ENCODE data around the gene RGPD8.
"Not testable (repeated sequence)": the region's sequence is repeated elsewhere in the genome, so short reads cannot be mapped to it uniquely, and the experiment has no call there.

Gene RGPD8

DNA sequence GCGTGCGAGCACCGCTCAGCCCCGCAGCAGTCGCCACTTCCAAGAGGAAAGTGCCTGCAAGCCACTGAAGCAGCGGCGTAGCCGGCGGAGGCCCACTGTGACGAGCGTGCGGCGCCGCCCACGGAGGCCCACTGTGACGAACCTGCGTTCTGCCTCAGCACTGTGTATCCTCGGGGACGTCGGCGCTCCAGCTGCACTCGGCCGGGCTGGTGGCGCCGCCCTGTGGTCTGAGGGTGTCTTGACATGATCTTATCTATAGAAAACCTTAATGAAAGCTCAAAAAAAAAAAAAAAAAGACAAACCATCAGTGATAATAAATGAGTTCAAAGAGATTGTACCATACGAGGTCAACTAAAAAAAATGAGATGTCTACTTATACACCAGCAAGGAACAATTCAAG, at the start of gene RGPD8:
Gene RGPD8 (minus strand): TSS at position 166 of the 400 bp plus-strand sequence. CDS start 192 bp downstream, outside the sequence.
- peak; percentile 89 for DNase-seq

DNA sequence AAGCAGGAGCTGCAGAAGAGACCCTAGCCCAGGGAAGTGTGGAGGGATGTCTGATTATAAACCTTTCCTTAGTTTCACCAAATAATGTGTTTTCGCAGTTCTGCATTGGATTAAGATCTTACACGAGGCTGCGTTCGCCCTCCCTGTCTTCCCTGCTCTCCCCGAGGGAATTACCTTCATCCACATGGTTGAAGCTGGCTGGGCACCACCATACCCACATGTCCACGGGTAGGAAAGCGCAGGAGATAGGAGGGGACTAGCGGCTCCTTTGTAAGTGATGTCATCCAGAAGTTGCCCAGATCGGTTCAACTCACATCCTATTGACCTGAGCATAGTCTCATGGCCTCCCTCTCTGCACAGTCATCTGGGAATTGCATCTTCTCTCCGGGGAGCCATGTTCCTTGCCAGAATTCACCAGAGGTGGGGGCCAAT, 49.6 kb upstream of the RGPD8 start:
- DNase-seq: no peak

DNA sequence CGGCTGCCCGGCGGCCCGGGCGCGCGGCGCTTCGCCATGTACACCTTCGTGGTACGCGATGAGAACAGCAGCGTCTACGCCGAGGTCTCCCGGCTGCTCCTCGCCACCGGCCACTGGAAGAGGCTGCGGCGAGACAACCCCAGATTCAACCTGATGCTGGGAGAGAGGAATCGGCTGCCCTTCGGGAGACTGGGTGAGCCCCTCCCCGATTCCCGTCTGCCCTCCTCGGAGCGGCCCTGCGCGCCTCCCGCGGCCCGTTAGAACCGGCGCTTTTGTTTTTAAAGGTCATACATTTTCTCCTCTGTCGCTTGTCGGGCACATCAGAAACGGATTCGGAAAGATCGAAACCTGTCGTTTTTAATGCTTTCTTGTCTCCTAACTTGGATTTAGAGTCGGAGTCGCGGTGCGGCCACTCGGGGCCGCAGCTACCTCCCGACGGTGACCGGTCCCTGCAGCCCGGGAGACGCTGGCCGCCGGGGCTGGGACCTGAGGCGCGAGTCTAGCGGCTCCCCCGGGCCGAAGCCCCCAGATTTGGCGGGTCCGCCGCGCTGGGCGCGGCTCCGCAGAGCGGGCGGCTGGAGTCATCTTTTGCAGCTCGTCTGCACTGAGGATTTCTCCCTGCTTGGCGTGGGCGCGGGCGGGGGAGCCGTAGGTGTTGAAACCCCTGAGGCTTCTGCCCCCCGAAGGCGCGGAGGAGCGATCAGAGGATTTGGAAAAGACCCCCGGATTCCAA, 49.0 kb upstream of the RGPD8 start:
- DNase-seq: peak; percentile 18

DNA sequence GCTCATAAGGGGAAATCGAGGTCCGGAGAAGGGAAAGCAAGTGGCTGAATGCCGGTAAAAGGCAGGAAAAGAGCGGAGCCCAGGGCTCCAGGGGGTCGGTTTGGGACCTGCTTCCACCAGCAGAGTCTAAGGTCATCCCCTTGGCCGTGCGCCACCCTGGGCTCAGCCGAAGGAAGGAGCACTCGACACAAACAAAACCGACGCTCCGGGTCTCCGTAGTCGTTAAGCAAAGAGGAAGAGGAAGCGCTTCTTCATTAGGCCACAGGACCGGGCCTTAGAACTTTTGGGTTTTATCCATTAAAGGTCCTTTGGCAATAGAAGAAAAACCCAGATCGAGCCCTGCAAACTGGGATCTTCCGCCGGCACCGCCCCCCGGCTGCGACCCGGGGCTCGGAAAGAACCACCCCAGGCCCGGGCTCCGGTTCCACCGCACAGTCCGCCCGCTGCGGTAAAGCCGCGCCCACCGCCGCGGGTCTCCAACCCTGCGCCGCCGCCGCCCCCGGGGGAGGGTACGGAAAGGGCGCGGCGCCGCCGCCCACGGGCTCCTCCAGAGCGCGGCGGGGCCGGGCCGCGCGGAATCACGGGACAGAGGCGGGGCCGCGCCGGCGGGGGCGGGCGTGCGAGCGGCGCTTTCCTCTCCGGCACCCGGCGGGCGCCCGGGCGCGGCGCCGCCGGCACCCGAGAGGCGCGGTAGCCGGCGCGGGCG, 48.2 kb upstream of the RGPD8 start, which contains the start of gene TTL:
Gene TTL (plus strand): TSS at position 629 of the 706 bp plus-strand sequence. CDS start 189 bp downstream, outside the sequence.
- peak; percentile 70 for DNase-seq

DNA sequence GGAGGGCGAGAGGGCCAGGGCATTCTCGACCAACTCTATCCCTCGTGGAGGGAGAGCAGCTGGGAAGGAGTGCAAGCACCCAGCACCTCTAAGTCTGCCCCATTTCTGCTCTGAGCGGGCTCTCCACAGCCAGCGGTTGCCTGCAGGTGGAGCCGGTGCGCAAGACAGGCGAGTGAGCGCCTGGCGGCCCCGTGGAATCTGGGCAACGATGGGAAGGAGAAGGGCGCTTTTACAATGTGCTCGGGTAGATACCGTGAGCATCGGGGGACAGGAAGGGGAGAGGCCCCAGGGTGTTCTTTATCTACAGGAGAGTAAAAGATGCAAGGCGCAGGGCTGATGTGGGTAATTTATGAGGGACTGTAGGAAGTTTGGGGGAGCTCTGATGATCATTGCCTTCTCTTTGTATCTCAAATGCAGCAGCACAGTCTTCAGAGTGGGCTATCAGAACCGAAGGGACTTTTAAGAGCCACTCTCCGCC, 47.6 kb upstream of the RGPD8 start:
- peak; percentile 80 for DNase-seq

DNA sequence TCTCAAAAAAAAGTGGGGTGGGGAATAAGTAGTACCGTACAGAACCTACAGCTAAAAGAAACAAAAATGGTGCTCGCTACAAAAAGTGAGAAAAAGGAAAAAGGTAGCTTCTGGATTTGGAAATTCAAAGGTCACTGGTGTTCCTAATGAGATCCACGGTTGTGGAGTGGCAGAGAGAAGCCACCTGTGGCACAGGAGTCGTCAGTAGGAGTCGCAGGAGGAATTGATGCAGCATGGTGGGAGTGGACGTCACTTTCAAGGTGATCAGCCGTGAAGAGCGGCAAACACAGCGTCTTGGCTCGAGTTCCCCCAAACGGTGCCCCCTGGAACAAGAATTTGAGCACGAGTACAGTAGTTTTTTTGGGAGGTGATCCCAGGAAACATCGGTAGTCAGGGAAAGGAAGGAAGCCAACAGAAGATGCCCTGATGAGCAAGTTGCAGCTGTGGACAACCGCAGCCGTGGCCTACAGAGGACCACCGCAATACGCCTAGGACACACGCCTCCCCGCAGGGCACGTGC, 47.1 kb upstream of the RGPD8 start:
- peak; percentile 31 for DNase-seq

DNA sequence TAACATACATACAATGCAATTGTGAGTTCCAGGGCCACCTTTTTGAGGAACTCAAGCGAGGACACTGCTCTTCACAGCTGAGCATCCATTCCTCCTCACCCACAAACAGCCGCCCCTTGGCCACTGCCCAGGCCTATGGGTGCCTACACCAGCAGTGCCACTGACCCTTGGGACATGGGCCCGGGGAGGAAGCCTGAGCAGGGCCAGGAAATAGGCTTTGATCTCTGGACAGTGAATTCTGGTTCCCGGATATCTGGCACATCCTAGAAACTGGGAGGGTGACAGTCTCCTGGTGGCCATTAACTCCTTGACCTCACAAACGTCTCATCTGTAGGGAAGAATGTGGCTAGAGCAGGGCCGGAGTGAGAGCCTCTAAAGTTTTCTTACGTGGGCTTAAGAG, 43.0 kb upstream of the RGPD8 start:
- no peak for DNase-seq

DNA sequence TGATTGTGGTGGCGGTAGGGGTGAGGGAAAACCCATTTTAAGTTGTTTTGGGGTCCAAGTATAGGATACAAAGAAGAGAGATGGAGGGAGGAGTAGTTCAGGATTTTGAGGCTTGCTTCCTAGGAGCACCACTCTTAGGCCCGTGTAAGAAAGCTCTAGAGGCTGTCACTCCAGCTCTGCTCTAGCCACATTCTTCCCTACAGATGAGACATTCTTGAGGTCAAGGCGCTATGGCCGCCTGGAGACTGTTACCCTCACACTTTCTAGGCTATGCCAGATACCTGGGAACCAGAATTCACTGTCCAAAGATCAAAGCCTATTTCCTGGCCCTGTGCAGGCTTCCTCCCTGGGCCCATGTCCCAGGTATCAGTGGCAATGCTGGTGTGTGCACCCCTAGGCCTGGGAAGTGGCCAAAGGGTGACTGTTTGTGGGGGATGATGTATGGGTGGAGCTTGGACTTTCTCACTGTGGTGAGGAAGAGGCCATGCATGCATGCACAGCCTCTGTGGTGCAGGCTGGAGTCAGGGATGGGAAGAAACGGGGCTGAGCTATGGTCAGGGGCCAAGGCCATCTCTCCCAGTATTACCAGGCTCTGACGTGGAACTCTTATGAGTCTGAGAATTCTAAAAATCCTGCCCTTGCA, 41.5 kb upstream of the RGPD8 start:
- no peak for DNase-seq

DNA sequence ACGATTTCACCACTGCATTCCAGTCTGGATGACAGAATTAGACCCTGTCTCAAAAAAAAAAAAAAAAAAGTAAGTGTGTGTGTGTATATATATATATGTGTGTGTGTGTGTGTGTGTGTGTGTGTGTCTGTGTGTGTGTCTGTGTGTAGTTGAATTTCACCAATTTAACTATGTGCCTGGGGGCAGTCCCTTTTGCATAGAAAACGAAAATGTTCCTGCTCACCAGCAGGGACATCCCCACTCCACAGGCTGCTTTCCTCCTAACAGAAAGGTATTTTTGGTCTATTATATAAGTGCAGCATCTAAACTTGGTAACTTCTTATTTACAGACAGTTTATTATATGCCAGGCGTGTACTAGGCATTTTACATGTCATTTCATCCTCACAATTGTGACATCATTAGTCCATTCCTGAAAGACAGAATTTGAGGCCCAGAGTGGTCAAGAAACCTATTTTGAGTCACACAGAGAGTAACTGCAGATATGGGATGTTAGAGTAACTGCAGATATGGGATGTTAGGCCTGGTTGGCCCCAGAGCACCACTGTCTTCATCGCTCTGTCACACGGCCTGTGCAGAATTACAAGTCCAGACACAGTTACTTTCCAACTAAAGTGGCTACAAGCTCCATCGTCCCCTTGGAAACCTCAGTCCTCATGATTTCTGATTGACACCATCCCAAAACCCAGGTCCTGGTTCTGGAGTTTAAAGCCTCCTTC, 39.3 kb upstream of the RGPD8 start:
- no peak for DNase-seq

DNA sequence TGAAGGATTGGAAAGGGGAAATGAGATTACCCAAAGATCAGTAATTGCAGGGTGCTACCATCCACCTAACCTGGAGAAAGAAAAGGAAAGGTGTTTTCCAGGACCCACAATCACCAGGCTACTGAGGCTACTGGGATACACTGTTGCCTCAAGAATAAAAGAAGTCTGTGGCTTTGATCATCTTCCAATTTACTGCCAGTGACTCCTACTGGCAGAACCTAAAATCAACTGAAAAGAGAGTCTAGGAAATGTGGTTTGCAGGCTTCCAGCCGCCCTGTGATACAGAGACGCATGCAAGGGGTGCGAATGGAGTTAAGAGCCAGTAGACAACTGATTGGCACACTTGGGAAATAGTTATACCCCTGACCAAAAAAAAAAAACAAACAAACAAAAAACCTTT, 31.9 kb upstream of the RGPD8 start:
- DNase-seq: no peak

DNA sequence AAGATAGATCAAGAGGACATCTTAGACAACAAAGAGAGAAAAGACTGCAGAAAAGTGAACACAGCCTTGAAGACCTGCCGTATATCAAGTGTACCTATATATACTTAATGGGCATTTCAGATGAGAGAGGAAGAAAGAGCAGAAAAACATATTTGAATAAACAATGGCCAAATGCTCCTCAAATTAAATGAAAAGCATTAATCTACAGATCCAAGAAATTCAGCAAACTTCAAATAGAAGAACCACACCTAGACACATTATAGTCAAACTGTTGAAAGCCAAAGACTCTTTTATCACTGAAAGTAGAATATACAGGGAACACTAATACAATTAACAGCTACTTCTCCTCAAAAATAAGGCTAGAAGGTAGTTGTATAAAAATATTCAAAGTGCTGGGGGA, 29.8 kb upstream of the RGPD8 start:
- no peak for DNase-seq

DNA sequence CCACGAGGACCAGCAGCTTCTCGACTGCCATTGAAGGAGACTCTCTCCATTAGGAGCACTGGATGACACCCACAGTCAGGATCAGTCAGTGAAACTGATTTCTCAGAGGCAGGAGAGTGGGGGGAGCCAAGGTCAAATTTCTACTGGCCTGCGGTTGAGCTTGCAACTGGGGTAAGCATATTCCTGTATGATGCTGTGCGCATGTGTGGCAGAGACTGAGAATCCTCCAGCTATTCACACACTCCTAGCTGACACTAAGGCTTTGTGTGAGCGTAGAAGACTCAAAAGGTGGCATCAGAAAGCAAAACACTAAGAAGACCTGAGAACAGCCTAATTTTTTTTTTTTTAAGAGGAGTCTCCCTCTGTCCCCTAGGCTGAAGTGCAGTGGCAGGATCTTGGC, 28.7 kb upstream of the RGPD8 start:
- DNase-seq: no peak

DNA sequence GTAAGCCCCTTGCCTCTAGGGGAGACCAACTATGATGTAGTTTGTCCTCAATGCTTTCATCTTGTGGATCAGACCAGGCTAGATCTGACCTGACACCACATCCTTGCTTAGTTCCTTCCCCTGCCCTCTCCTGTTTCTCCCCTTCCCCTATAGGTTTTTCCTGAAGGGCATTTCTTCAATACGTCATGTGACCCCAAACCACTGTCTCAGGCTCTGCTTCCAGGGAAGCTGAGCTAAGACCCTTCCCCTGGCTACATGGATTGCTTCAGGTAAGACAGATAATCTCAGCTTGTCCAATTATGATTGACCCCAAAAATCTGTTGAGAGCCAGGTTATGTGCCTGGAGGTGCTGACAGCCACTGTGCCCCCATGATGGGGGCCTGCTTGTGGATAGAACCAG, 25.9 kb upstream of the RGPD8 start:
- no peak for DNase-seq

DNA sequence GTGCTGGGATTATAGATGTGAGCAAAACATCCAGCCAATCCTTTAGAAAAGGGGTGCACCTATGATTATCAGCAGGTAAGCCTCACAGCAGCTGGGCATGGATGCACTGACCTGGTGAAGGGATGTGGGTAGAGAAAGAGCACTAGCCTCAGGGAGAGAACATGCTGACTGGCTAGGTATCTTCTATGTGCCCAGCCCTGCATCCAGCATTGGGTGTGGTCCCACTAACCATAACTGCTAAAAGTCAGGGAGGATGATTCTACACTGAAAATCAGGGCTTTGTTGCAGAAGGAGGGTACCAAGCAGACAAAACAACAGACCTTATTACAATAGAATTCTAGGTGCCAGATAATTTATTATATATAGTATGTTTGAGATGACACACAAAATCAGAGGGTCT, 21.1 kb upstream of the RGPD8 start:
- DNase-seq: no peak

DNA sequence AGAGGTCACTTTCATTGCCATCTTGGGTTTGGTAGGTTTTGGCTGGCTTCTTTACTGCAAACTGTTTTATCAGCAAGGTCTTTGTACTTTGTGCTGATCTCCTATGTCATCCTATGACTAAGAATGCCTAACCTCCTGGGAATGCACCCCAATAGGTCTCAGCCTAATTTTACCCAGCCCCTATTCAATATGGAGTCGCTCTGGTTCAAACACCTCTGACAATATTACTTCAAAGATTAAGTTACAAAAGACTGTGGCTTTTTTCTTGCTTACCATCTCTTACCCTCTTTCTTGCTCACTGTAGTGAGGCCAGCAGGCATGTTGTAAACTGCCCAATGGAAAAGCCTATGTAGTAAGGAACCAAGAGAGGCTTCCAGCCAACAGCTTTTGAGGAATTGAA, 17.9 kb upstream of the RGPD8 start:
- no peak for DNase-seq

DNA sequence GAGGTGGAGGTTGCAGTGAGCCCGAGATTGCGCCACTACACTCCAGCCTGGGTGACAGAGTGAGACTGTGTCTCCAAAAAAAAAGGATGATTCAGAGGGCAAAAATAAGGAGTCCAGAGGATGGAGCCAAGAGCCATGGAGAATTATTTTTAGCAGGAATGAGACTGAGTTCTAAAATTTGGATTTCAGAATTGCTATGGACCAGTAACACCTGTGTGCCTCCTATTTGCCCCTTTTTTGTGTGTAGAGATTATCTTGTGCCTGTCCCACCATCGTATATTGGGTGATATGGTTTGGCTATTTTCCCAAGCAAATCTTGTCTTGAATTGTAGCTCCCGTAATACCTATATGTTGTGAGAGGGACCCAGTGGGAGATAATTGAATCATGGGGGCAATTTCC, 16.4 kb upstream of the RGPD8 start:
- DNase-seq: no peak

DNA sequence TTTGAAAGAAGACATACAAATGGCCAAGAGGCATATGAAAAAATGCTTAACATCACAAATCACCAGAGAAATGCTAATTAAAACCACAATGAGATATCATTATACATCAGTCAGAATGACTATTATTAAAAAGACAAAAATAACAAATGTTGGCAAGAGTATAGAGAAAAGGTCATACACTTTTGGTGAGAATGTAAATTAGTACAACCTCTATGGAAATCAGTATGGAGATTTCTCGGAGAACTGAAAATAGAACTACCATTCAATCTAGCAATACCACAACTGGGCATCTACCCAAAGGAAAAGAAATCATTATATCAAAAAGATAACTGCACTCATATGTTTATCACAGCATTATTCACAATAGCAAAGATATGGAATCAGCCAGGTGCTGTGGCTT, 10.8 kb upstream of the RGPD8 start:
- not testable (repeated sequence) for DNase-seq

DNA sequence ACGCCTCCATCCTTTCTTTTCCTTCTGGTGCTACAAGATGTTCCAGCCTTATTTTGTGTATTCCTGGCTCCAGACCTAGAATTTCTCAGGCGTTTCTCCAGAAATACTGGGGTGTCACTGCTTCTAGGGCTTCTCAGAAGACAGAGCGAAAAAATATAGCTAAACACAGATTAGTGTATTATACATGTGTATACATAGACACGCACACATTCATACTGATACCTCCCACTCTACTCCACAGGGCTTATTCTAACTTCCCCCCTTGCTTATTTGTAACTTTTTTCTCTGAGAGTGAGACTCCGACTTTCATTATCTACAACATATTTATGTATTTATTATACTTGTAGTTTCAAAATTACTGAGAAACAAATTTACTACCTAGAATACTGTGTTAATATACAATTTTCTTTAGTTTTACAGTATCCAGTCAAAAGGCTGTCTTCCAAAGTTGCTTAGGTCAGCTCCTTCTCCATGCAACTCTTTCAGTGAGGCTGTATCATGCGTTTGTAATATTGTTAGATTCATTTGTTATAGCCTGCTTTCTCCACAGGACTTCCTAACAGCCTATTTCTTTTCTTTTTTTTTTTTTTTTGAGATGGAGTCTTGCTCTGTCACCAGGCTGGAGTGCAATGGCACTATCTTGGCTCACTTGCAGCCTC, 5.3 kb upstream of the RGPD8 start:
- not testable (repeated sequence) for DNase-seq

DNA sequence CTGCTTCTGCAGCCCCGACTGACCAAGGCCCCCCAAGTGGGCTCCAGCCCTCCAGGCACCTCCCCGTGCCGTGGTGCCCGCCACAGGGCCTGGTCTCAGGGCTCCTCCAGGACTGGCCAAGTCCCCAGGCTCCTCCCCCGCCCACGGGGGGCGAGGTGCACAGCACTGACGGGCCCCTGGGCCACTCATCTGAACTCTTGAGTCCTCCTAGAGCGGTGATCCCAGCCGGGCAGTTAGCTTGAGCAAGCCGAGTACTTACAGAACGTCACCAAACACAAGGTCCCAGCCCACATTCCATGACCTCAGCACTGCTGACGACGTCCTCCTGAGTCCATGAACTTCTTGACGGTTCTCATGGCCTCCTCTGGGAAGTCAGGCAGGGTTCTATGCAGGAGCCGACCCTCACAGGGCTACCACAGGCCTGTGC, 4.0 kb upstream of the RGPD8 start:
- DNase-seq: not testable (repeated sequence)

DNA sequence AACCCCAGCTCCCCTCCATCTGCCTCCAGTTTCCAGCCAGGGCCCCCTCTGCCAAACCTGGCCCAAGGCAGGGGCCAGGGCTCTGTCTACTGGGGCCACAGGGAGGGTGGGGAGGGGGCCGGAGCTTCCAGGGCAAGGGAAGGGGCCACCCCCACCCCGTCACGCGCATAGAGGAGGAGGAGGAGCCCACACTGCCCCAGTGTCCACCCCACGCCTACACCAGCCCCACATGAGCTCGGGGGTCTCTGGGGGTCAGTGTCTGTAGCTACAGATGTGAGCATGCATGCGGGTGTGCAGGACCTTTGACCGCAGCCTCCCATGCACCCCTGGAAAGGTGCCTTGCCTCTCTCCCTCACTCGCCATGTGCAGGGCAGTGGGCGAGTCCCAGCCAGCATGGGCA, 3.5 kb upstream of the RGPD8 start:
- not testable (repeated sequence) for DNase-seq

DNA sequence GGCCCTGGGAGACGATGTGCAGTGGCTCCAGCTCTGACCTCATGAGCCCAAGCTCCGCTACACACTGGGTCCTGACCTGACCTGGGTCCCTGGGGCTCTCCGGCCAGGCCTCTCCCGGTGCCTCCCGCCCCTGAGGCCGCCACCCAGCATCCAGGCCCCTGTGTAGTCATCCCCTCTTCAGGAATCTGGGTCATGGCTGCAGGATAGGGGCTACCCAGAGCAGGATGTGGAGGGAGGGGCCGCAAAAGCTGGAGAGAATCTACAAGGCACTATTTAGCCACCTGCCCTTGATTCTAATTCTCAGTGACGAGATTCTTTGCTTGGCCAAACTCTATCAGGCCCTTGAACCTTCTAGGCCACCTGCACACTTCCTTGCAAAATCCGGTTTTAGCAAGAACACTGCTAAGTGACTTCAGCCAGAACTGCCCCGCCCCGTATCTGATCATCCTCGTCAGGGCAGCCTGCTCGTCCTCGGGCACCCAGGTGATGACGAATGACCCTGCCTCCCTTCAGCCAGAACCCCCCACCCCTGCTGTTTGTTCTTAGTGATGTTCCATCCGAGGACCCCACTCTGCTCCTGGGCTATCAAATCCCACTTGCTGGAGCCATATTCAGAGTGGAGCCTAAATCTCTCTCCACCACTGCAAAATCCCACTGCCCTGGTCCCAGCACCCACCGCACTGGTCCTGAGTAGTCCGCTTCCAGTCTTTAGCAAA, 2.4 kb upstream of the RGPD8 start:
- DNase-seq: not testable (repeated sequence)

All from CD4-positive, alpha-beta T cell treated with Interleukin-4 for 4 hours (primary cell).